Omental fat pad (tissue), 4 donors: ENCODE data around the gene AP2M1. TPM values are rescaled to one million over a fixed set of nuclear protein-coding genes. Genes with fewer than 3 reads are reported as not detected.

Source experiments
- ATAC-seq: fragments of 150-250 bp; one replicate; pipeline ENCODE4 v1.9.1; 2016; ENCODE audit warnings: mild to moderate bottlenecking, moderate library complexity; ENCODE audit not compliant: low FRiP score
- DNase-seq: peaks from one replicate; pipeline ENCODE4 v3.0.0-alpha.2; 2019; ENCODE audit warnings: low spot score
- total RNA-seq, 4 donors: library from RNA; depleted of rRNA; stranded (reverse); fragments of >200 nt; gene quantifications; one replicate each; pipeline ENCODE4 v1.1.0, GENCODE V29; 2016
- TF ChIP-seq, protein P1 (sequence below), 3 donors: fragments of 450-650 bp; IDR thresholded peaks; one replicate each; pipeline ENCODE4 v1.5.1; 2016 to 2017; ENCODE audit warnings: antibody characterized with exemption in 3 of 3, mild to moderate bottlenecking in 3 of 3, moderate library complexity in 2 of 3

Gene AP2M1
- total RNA-seq, 4 donors from 2014 or later = 240 to 284 (median 246) TPM

DNA sequence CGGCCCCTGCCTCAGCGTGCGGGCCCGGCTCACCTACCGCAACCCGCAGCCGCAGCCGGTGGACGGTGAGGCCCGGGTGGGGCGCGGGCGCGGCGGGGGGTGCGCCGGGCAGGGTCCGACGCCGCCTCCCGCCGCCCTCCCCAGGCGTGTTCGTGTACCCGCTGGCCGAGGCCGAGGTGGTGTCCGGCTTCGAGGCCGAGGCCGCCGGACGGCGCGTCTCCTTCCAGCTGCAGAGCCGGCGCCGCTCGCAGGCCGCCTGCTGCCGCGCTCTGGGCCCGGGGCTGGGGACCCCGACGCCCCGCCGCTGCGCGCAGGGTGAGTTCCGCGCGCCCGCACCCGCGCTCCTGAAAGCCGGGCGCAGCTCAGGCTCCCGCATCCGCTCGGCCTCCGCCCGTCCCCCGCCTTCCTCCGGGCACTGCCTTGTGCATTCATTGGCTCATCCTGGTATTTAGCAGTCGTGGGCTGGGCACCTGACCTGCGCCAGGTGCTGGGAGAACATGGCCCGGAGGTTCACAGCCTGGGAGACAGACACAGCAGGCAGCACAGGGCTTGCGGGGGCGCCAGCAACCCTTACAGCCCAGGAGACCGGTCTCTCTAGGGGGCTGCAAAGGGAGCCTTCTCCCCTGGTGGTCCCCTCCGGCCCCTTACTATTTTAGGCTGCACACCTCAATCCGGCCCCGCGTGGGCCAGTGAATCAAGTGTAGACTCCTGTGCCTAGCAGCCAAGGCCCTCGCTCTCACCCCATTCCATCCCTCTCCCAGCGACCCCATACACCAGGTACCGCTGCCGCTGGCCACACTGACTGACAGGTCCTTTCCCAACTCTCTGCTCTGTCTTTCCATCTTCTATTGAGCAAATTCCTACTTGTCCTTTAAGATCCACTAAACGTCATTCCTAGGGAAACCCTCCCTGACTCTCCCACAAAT is 56.2 kb downstream of the AP2M1 start:
- TF ChIP-seq, protein P1, sequence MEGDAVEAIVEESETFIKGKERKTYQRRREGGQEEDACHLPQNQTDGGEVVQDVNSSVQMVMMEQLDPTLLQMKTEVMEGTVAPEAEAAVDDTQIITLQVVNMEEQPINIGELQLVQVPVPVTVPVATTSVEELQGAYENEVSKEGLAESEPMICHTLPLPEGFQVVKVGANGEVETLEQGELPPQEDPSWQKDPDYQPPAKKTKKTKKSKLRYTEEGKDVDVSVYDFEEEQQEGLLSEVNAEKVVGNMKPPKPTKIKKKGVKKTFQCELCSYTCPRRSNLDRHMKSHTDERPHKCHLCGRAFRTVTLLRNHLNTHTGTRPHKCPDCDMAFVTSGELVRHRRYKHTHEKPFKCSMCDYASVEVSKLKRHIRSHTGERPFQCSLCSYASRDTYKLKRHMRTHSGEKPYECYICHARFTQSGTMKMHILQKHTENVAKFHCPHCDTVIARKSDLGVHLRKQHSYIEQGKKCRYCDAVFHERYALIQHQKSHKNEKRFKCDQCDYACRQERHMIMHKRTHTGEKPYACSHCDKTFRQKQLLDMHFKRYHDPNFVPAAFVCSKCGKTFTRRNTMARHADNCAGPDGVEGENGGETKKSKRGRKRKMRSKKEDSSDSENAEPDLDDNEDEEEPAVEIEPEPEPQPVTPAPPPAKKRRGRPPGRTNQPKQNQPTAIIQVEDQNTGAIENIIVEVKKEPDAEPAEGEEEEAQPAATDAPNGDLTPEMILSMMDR (IDR thresholded peaks at IDR 0.05) = no peak
- ATAC-seq (no peak), DNase-seq (no peak)

DNA sequence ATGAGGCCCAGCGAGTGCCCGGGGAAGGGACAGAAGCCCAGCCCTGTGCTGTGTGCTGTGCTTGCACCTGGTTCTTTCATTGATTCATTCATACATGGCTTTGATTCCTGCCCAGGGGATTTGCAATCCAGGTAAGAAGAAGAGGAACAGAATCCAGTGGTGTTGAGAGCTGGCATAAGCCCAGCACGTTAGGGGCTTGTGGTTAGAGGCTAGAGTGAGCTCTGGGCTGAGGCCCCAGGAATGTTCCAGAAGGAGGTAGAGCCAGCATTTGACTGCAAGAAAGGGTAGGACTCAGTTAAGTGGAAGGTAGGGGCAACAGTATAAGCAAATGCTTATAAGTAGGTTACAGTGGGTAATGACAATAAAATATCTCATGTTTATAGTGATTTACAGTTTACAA is 57.0 kb downstream of the AP2M1 start:
- ATAC-seq (no peak), DNase-seq (no peak)

DNA sequence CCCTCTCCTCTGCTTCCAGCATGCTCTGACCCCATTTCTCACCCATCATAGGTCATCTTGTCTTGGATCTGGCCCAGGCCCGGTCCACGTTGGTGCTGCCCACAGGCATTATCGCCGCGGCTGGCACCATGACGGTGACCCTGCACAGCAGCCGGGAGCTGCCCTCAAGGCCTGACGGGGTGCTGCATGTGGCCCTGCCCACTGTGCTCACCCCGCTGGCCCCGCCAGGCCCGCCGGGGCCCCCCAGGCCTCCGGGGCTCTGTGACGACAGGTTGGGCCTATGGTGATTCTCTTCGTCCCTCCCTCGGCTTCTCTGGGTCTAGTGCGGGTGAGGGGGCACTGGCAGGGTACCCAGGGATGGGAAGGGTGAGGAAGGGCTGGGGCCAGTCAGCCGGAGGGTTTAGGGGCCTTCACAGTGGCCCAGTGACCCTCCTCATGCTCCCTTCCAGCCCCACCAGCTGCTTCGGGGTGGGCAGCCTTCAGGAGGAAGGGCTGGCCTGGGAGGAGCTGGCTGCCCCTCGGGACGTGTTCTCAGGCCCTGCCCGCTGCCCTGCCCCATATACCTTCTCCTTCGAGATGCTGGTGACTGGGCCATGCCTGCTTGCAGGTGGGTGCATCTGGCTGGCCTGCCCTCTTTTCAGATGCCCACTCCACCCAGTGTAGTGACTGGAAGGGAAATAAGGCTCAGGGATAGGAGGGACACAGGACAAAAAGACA is 58.6 kb downstream of the AP2M1 start:
- ATAC-seq = no peak
- DNase-seq = no peak
- TF ChIP-seq, protein P1 (IDR thresholded peaks at IDR 0.05) = no peak

More for the DNA sequence above, 57.0 kb downstream of the AP2M1 start:
- TF ChIP-seq, protein P1 (IDR thresholded peaks at IDR 0.05) = no peak

Other genes with a start within 250 kb of the AP2M1 start
- gene ABCC5, start 157.0 kb upstream of the AP2M1 start, total RNA-seq = 10 to 100 TPM; 19.7 to 32.0 (median 27.2) TPM
- gene HTR3D, start 143.1 kb upstream of the AP2M1 start, total RNA-seq = not detected
- under 1 TPM in 1 of 4 donors, not detected in 3; 0.48 TPM for gene HTR3C, start 121.8 kb upstream of the AP2M1 start, total RNA-seq
- gene HTR3E, start 77.8 kb upstream of the AP2M1 start, total RNA-seq = not detected
- 10 to 100 TPM; 28.5 to 50.3 (median 38.7) TPM for gene EIF2B5, start 39.5 kb upstream of the AP2M1 start, total RNA-seq
- gene DVL3, start 19.5 kb upstream of the AP2M1 start, total RNA-seq = 10 to 100 TPM; 34.9 to 46.0 (median 43.2) TPM
- gene ABCF3, start 11.3 kb downstream of the AP2M1 start, total RNA-seq = 10 to 100 TPM; 41.0 to 76.7 (median 64.0) TPM
- gene VWA5B2, start 54.7 kb downstream of the AP2M1 start, total RNA-seq = under 1 TPM in 2 of 4 donors, not detected in 2; 0.19 to 0.47 TPM
- 10 to 100 TPM; 42.2 to 56.6 (median 52.3) TPM for gene ALG3, start 74.1 kb downstream of the AP2M1 start, total RNA-seq
- 10 to 100 TPM in 1 of 4 donors, 1 to 10 TPM in 3; 1.7 to 14.8 (median 5.5) TPM for gene EEF1AKMT4, start 74.8 kb downstream of the AP2M1 start, total RNA-seq
- gene CAMK2N2, start 86.7 kb downstream of the AP2M1 start, total RNA-seq = under 1 TPM in 1 of 4 donors, not detected in 3; 0.28 TPM
- not detected for gene ECE2, start 101.2 kb downstream of the AP2M1 start, total RNA-seq
- gene PSMD2, start 124.4 kb downstream of the AP2M1 start, total RNA-seq = 100 to 1,000 TPM; 160 to 319 (median 213) TPM
- 100 to 1,000 TPM; 235 to 471 (median 268) TPM for gene EIF4G1, start 139.8 kb downstream of the AP2M1 start, total RNA-seq
- 10 to 100 TPM; 19.1 to 30.8 (median 25.9) TPM for gene FAM131A, start 162.7 kb downstream of the AP2M1 start, total RNA-seq
- 1 to 10 TPM; 2.1 to 8.4 (median 3.8) TPM for gene CLCN2, start 186.8 kb downstream of the AP2M1 start, total RNA-seq
- 100 to 1,000 TPM in 1 of 4 donors, 10 to 100 TPM in 3; 63.9 to 110 (median 89.3) TPM for gene POLR2H, start 186.9 kb downstream of the AP2M1 start, total RNA-seq
- 1 to 10 TPM in 1 of 4 donors, under 1 TPM in 3; 0.36 to 1.3 (median 0.94) TPM for gene THPO, start 203.4 kb downstream of the AP2M1 start, total RNA-seq
- gene CHRD, start 205.2 kb downstream of the AP2M1 start, total RNA-seq = 10 to 100 TPM in 1 of 4 donors, 1 to 10 TPM in 3; 5.8 to 12.2 (median 9.2) TPM